GM20000 (cell line): ENCODE data around the gene DUSP18.

Source experiments
- DNase-seq: peaks from one replicate; pipeline ENCODE4 v3.0.0; 2012; ENCODE audit warnings: low spot score
- TF ChIP-seq, protein P1 (sequence below): IDR thresholded peaks from 2 replicates; pipeline ENCODE4 v1.5.1; 2012; ENCODE audit warnings: mild to moderate bottlenecking, control low read depth; ENCODE audit errors: extremely low read depth, missing control alignments

The DUSP18 gene

GRCh38 chr22:30662040-30662439 lies 5.6 kb downstream of the DUSP18 start:
- TF ChIP-seq, protein P1, sequence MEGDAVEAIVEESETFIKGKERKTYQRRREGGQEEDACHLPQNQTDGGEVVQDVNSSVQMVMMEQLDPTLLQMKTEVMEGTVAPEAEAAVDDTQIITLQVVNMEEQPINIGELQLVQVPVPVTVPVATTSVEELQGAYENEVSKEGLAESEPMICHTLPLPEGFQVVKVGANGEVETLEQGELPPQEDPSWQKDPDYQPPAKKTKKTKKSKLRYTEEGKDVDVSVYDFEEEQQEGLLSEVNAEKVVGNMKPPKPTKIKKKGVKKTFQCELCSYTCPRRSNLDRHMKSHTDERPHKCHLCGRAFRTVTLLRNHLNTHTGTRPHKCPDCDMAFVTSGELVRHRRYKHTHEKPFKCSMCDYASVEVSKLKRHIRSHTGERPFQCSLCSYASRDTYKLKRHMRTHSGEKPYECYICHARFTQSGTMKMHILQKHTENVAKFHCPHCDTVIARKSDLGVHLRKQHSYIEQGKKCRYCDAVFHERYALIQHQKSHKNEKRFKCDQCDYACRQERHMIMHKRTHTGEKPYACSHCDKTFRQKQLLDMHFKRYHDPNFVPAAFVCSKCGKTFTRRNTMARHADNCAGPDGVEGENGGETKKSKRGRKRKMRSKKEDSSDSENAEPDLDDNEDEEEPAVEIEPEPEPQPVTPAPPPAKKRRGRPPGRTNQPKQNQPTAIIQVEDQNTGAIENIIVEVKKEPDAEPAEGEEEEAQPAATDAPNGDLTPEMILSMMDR, result no peak
- DNase-seq, result no peak

DNA sequence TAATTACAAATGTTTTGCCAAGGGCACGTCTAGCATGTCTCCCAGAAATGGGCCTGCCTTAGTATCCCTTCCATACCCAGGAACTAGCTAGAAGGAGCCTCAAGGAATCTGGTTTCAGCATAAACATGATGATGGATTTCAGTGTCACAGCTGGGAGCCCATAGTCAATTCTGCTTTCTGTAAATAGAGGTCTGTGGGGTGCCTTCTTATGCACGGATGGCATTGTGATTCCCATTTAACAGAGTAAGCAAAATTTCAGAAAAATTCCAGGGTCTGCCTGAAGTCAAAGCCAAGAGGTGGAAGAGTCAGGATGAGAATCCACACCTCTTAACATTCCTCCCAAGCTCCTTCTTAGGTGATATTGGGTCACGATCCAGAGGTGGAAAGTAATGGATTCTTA lies 12.1 kb downstream of the DUSP18 start:
- TF ChIP-seq, protein P1, result no peak
- no peak for DNase-seq

DNA sequence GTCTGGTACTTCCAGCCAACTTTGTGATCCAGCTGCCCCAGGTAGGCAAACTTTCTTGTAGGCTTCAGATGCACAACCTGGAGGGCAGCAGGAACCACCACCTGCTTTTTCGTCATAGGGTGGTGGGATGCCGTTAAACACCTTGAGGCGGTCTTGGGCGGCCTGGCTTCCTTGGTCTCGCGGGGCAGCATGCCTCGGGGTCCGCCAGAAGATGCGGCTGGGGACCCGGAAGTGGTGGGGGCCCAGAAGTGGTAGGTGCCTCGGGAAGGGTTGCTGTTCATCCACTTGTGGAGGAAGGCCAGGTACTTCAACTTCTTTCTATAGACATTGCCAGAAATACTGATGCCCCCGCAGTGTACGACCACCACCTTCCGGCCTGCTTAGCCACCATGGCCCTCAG lies 13.3 kb downstream of the DUSP18 start:
- TF ChIP-seq, protein P1, result no peak
- no peak for DNase-seq

- TF ChIP-seq, protein P1, result no peak
- no peak for DNase-seq
These were observed 14.8 kb downstream of the DUSP18 start for GRCh38 chr22:30652852-30653251.

GRCh38 chr22:30650508-30651116 lies 17.1 kb downstream of the DUSP18 start:
- TF ChIP-seq, protein P1, result no peak
- DNase-seq, result no peak

DNA sequence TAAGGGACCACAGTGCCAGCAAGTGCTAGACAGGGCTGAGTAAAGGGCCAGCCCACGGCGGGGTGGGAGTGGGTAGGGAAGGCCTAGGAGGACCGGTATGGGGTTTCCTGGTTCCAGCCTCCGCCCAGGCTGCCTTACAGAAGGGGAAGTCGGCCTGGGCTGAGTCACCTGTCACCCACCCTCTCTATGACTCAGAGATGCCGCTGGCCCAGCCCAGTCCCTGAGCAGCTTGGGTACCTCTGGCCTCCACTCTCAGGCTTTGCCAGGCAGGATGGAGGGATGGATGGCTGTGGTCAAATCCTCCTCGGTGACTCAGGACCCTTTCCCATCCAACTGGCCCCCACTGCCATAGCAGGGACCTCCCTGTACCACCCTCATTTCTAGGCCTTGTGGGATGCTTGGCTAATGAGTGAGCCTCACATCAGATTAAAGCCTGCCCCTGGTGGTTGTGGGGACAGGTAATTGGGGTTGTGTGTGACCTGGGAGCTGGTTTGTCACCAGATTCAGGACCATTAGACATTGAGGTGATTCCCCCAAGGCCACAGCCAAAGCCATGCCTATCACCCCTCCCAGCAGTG lies 18.2 kb downstream of the DUSP18 start:
- TF ChIP-seq, protein P1, result no peak
- peak; percentile 87 for DNase-seq

GRCh38 chr22:30648825-30649224 lies 18.9 kb downstream of the DUSP18 start:
- no peak for DNase-seq
- TF ChIP-seq, protein P1, result no peak
